HG02943 (cell line): ENCODE measurements around the gene GRIN1.

Experiments
- ATAC-seq: cut with Tn5 transposase; IDR thresholded peaks from one replicate; pipeline ENCODE4 v1.9.1; 2021; ENCODE audit warnings: mild to moderate bottlenecking, low read depth, moderate library complexity; ENCODE audit not compliant: unreplicated experiment

The GRIN1 gene

DNA sequence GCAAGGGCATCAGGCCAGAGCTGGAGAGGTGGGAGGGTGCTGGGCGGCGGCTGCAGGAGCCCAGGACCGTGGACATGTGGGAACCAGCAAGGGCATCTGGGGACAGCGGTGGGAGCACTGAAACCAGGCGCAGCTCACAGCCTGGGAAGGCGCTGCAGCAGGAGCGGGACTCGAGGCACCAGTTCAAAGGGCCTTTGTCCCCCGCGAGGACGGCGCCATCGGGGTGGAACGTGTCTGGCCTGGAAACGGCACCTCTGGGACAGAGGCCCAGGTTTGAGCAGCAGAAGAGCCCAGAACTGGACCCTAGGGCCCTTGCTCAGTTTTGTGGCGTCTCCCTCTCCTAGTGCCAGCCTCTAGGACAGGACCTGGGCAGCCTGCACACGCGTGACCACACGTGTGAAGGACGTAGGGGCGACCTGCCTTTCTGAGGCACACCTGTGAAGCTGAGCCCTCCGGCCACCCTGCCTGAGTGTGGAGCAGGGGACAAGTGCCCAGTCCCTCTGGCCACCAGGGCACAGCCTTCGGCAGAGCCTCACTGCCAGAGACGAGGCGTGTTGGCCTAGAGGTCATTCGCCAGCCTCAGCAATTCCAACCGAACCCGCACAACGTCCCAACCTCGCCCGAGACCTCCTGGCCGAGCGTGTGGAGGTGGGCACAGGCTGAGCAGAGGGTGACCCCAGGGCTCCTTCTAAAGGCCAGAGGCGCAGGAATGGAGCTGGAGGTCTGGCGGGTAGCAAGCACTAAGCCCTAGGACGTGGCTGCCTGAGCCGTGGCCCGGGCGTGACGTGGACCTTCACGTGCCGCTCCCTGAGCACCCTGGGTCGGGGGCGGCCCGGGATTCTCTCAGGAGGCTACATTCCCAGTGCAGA lies 35.1 kb downstream of the GRIN1 start:
- ATAC-seq: no peak

DNA sequence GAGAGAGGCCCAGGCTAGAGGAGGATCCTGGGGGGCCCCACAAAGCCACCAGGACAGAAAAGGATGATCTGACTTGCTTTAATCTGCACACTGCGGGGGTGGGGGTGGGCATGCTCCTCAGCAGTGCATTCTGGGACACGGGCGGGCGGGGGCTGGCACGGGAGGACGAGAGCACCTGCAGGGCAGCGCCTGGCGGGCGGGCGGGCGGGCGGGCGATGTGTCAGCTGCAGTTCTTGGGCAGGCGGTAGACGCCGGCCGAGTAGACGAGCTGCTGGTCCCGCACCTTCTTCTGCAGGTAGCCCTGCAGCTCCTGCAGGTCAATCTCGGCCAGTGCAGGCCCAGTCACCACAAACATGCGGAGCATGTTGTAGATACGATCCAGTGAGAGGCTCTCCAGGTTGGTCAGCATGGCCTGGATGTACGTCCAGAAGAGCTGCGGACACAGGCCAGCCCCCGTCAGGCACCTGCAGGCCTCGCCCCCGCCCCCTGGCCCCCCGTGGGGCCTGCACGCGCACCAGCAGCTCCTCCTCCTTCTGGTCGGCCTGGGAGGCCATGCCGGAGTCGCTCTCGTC lies 35.9 kb downstream of the GRIN1 start:
- ATAC-seq: no peak

DNA sequence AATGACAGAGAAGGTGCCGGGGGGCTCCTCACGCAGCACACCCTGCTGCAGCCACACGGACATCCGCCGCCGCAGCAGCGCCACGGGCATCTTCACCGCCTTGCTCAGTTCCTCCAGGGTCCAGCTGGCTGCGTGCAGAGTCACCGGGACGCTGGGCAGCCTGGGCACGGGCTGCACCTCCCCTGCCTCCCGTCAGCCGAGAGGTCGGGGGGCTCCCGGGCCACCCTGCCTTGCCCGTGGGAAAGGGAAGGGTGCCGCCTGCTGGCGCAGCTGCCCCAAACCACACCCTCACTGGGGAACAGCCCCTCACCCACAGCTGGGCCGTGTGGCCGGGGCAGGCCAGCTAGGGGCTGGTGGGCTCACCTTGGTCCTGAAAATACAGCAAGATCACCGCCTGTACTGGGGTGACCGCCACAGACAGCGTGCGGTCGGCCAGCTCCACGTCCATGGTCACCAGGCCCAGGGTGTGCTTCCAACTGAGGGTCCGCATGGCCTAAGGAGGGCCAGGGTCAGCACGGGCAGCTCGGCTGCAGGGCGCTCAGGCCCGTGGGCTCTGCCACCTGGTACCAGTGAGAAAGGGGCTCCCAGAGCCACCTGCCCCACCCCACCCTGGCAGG lies 36.5 kb downstream of the GRIN1 start:
- ATAC-seq: no peak

DNA sequence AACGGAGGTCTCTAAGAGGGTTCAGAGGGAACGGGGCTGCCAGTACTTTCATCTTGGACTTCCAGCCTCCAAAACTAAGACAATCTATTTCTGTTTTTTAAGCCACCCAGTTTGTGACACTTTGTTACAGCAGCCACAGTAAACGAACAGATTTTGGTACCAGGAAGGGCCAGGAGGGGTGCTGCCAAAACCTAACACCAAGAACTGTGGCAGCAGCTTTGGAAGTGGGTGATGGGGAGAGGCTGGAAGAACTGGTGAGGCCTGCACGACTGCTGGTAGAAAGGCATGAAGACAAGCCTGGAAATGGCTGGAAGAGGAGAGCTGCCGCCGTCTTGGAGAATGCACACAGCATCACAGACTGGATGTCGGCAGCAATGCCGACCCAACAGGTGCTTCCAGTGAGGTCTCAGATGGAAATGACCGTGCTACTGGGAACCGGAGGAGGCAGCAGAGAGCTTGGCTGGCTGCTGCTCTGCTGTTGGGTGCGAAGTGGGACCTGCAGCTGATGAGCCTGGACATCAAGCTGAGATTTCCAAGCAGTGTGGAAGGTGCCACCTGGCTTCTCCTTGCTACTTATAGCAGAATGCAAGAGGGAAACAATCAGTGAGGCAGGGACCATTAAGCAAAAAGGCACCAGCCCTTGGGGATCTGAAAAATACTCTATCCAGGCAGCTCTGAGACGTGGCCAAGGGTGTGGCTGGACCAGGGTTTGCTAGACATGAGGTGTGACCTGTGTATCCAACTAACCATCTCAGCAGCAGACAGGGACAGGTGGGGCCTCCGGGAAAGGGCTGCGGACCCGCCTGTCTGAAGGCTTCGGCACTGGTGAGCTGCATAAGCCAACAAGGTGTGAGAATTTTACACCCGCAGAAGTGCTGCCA lies 37.6 kb downstream of the GRIN1 start:
- no peak for ATAC-seq

DNA sequence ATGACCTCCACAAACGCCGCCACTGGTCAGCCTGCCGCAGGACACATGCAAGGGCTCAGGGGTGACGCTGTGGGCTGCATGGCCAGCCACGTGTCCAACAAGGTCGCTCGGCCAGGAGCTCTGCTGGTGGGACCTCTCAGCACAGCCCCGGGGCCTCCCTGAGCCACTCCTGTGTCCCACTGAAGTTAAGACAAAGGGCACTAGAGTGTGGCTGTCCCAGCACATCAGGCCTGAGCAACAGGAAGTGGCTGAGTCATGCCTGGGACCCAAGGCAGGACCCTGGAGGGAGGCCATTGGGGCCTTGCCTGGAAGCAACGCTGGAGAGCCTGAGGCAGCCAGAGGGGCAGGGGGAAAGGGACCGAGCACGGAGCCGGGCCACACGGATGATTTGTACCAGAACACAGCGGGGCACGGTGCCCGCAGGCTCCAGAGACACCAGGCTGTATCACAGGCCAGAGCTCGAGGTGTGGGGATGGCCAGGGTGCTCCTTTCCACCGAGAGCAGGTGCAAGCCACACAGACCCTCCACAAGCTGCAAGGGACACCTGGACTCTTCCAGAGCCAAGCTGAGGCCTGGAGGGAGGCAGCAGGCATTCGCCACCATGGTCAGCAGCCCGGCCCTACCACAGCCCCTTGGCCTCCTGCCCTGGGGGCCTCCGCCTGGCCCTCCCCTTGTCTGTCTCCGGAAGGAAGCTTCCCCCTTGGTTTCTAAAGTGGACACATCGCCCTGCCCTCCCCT lies 39.4 kb downstream of the GRIN1 start:
- ATAC-seq: no peak

DNA sequence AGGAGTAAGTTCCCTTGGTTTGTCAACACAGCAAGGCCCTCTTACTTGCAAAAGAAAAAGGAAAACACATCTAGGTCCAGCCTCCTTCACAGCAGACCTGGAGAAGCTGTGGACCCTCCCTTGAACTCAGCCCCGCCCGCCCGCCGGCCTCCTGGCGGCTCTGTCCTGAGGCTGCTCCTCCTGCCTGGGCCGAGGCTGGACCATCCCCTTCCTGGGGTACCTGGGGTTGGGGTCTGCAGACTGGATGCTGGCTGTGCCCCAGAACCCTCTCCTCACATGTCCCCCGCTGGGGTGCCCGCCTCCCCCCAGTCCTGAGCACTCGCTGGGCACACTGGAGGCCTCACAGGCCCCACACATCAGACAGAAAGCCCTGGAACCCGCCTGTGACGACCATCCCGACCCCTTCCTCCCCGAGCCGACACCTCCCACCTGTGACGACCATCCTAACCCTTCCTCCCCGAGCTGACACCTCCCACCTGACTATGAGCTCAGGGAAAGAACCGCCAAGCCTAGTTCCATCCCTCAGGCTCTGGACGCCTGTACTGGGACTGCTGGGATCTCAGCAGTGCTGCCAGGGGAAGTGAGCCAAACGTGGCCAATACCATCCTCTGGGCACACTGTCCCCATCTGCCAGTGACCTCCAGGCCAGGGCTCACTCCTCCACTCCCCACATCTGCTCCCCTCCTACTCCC lies 40.1 kb downstream of the GRIN1 start:
- no peak for ATAC-seq

DNA sequence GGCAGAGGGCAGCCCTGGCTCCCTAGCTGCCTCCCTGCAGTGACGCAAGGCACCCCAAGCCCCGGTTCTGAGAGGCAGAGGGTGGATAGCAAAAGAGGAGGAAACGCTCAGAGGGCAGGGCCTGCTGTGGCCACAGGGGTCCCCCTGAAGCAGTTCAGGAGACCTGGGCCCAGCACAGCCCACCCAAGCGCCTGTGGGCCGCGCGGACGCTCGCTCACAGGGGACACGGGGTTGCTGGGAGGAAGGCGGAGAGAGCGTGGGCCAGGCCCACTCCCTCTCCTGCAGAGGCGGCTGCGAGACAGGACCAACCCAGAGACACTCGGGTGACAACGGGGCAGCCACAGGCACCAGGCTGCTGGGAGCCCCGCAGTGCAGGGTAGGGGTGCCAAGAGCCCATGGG lies 40.8 kb downstream of the GRIN1 start:
- no peak for ATAC-seq

DNA sequence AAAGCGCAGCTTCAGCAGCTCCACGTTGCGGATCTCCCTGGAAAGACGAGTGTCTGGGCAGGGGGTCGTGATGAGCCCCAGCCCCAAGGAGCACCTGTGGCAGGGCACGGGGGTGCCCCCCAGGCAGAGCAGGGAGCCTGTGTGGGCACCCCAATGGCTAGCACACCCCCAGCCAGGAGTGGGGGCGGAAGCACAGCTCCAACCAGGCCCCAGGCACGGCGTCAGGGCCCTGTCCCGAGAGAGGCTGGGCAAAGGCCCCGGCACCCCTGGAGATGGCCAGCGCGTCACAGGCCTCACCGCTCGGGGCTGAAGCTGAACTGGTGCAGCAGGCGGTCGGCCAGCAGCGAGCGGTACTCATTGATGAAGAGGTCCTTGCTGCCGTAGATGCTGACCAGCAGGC lies 41.5 kb downstream of the GRIN1 start:
- ATAC-seq: no peak

DNA sequence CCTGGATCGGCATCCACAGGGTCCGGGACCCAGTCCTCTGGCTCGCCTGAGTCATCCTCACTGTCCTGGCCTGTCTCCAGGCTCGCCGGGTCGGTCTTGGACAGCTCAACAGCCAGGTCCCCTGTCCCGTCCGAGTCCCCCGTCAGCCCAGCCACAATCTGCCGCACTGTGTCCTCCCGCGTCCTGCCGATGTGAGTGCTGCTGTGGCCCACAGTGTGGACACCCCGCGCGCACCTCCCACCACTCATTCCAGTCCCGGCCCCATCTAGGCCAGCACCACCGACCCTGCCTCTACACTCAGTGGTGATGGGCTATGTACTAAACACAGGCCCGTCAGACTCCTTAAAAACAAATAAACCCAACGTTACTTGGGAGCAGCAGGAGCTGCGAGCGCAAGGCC lies 42.7 kb downstream of the GRIN1 start:
- ATAC-seq: no peak

DNA sequence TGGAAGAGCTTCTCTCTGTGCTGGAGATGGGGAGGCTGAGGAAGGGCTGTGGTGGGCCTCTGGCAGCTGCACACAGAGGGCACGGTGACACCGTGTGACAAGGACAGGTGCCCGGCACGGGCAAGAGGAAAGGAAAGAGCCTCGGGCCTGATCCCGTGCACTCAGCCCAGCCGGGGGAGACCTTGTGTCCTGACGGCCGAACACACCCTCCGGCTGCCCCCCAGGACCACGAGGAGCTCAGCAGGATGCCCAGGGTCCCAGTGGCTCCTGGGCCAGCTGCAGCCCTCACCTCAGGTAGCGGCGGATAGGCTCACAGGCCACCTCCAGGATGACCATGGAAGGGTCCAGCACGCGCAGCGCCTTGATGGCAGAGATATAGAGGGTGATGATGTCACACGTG lies 43.9 kb downstream of the GRIN1 start:
- ATAC-seq: no peak

DNA sequence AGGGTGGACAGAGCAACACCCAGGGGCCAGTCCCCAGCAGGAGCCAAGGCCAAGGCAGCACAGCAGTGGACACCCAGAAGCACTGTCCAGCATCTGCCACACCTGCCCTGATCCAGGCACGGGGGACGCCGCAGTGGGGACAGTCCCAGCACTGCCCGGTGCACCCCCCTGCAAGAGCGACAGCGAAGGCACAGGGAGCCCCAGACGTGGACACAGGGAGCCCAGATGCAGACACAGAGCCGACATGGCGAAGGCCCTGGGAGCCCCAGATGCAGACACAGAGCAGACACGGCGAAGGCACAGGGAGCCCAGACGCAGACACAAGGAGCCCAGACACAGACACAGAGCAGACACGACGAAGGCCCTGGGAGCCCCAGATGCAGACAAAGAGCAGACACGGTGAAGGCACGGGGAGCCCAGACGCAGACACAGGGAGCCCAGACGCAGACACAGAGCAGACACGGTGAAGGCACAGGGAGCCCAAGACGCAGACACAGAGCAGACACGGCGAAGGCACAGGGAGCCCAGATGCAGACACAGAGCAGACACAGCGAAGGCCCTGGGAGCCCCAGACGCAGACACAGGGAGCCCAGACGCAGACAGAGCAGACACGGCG lies 45.1 kb downstream of the GRIN1 start:
- no peak for ATAC-seq

DNA sequence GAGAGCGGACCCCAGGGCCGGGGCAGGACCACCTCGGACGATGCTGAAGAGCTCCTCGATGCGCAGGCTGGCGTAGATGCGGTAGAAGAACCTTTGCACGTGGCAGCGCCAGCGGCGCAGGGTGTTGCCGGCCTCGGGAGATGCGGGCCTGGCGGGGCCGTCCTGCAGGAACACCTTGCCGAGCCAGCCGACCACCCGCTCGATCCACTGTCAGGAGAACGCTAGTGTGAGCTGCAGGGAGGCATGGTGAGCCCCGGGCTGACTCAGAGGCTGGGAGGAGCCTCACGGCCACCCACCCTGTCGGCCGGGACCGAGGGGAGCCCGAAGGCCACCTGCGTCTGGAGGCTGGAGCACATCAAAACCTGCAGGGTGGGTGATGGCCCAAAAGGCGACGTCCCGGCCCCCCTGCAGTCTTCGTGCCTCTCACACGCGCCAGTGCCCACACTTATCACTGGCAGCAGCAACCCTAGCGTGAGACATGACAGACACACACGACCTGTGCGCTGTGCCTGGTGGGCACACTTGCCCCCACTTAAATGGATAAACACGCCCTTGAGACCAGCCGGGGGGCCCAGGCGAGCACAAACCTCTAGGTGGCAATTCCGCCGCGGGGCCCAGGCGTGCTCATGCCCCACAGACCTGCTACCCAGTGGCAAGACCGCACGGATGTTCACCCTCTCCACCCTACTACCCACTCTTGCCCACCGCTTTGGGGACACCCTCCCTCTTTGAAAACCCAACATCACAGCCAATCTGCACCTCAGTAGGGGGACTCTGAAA lies 46.1 kb downstream of the GRIN1 start:
- ATAC-seq: no peak

DNA sequence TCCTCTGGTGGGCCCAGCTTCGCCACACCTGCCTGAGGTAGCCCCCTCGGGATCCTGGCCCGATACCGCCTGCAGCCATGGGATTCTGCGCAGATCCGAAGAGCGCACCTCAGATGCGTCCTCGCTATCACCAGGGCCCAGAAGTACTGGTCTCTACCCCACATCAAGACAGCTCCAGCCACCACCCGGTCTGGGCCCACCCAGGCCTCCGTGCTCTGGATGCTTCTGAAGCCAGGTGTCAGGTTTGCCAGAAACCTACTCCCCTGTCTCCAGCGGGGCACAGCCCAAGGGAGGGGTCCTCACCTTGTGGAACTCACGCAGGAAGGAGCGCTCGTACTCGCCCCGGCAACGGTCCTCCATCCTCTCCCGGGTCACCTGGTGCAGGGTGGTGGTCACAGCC lies 47.0 kb downstream of the GRIN1 start:
- ATAC-seq: no peak

DNA sequence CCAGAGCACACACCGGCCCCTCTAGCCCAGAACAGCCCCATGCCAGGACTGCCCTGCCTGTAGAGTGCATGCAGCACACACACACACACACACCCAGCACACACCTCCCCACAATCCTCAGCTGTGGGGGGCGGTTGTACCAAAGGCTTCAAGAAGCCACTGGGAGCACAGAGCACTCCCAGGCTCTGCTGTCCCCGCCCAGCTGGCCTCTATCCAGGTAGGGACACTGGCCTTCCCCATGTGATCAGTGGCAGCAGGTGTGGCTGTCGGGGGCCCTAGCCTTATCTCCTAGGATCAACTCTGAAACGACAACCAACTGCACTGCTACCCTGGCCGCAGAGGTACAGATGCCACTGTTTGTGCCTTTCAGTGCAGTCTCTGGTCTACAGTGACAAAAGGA lies 47.4 kb downstream of the GRIN1 start:
- no peak for ATAC-seq

DNA sequence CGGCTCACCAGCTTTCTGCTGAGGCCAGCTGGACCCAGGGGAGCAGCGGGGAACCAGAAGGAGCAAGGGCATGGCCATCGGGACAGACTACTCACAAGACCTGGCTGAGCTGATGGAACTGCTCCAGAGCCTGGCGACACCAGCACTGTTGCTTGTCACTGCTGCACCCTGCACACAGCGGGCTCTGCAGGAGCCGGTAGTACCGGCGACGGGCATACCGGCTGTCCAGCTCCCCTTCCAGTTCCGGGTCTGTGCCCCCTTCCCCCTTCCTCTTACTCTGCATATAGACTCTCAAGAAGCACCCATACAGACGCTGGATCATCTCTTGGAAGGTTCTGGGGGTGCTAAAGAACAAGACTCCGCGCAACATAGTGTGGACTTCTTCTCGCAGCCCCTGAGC lies 48.4 kb downstream of the GRIN1 start:
- no peak for ATAC-seq

DNA sequence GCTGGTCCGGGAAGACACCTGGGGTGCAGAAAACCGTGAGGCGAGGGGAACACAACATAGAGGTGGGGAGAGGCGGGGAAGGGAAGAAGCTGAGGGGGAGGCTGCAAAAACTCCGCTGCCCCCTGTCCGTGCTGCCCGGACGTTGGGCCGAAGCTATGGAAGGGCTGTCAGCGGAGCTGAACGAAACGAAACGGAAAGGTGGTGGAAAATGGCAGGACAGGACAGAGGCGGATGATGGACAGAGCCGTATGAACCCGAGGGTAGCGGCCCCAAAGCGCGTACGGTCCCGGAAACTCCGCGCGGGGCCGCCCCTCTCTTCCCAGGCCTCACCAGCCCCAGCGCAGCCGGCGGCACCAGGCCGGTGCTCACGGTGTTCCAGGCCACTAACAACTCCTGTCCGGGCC lies 49.1 kb downstream of the GRIN1 start:
- no peak for ATAC-seq

DNA sequence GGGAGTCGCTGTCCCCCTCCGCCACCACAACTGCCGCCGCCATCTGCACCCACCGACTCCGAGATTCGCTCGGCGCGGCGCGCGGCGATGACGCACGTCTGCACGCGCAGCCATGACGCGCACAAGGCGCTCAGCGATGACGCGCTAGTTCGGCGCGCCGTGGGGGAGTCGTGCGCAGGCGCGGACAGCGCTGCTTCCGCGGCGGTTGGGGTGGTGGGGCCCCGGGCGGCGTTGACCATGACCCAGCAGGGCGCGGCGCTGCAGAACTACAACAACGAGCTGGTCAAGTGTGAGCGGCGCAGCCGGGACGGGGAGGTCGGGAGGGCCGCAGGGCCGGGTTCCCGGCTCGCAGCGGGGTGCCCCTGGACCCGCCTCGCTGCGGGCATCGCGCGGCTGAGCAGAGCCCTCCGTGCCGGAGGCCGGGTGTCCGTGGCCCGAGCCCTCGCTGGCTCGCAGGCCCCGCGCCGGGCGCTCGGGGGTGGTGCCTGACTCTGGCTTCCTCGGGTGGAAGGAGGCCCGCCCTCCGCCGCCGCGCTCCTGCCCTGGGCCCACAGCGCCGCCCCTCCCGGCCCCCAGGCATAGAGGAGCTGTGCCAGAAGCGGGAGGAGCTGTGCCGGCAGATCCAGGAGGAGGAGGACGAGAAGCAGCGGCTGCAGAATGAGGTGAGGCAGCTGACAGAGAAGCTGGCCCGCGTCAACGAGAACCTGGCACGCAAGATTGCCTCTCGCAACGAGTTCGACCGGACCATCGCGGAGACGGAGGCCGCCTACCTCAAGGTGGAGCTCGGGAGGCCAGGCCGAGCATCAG lies 49.7 kb downstream of the GRIN1 start, which contains the start of the genes ANAPC2 and SSNA1:
ANAPC2 (minus strand) TSS at position 71 of the 807 bp plus-strand sequence; CDS start at position 43, 28 bp downstream.
SSNA1 (plus strand) TSS at position 187 of the 807 bp plus-strand sequence; CDS start at position 238, 51 bp downstream.
- peak; percentile 63 for ATAC-seq
